ENCODE measurements around the gene FOXJ3.

DNA sequence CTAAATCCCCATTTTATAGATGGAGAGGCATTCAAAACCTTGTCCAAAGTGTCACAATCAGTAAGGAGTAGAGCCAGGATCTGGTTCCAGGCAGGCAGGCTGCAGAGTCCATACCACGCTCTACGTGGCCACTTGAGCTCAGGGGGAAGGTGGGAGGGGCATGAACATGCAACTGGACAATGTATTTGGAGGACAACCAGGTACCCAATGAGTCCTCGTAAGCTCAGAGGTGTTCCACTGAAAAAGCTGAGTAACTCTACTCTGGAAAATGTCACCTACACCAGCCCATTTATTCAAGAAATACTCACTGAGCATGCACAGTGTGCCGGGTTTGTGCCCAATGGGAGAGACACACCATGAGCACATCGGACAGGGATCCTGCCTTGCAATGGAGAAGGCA is 193.1 kb downstream of the FOXJ3 start:
- TF ChIP-seq CEBPB (IDR thresholded peaks at IDR 0.05; ENCODE audit: low read depth): no peak
- no peak for TF ChIP-seq TCF7L2 (IDR thresholded peaks at IDR 0.05; ENCODE audit: borderline replicate concordance, extremely low read depth, insufficient read depth, insufficient read length)
- TF ChIP-seq, protein P1, sequence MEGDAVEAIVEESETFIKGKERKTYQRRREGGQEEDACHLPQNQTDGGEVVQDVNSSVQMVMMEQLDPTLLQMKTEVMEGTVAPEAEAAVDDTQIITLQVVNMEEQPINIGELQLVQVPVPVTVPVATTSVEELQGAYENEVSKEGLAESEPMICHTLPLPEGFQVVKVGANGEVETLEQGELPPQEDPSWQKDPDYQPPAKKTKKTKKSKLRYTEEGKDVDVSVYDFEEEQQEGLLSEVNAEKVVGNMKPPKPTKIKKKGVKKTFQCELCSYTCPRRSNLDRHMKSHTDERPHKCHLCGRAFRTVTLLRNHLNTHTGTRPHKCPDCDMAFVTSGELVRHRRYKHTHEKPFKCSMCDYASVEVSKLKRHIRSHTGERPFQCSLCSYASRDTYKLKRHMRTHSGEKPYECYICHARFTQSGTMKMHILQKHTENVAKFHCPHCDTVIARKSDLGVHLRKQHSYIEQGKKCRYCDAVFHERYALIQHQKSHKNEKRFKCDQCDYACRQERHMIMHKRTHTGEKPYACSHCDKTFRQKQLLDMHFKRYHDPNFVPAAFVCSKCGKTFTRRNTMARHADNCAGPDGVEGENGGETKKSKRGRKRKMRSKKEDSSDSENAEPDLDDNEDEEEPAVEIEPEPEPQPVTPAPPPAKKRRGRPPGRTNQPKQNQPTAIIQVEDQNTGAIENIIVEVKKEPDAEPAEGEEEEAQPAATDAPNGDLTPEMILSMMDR (IDR thresholded peaks at IDR 0.05 in 2 of 3, conservative IDR thresholded peaks at IDR 0.05 in 1 of 3; ENCODE audit: borderline replicate concordance in 1 of 3, insufficient read depth in 1 of 3, low read depth in 2 of 3, low read length in 2 of 3): no peak
- no peak for TF ChIP-seq EZH2 (IDR thresholded peaks at IDR 0.05)
- TF ChIP-seq CBX3 (IDR thresholded peaks at IDR 0.05; ENCODE audit: low read depth): no peak
- no peak for TF ChIP-seq EZH2phosphoT487 (IDR thresholded peaks at IDR 0.05; ENCODE audit: borderline replicate concordance)
- TF ChIP-seq SIN3A (IDR thresholded peaks at IDR 0.05; ENCODE audit: low read depth): no peak
- no peak for TF ChIP-seq POLR2A (IDR thresholded peaks at IDR 0.05; ENCODE audit: borderline replicate concordance, extremely low read depth, insufficient read depth, insufficient read length)
- no peak for TF ChIP-seq RAD21 (IDR thresholded peaks at IDR 0.05; ENCODE audit: low read depth)
- no peak for TF ChIP-seq EGR1 (IDR thresholded peaks at IDR 0.05; ENCODE audit: low read depth)
- TF ChIP-seq POLR2AphosphoS5 (IDR thresholded peaks at IDR 0.05; ENCODE audit: low read depth, low read length): no peak
- no peak for TF ChIP-seq FOSL1 (IDR thresholded peaks at IDR 0.05; ENCODE audit: low read depth)
- TF ChIP-seq, protein P2, sequence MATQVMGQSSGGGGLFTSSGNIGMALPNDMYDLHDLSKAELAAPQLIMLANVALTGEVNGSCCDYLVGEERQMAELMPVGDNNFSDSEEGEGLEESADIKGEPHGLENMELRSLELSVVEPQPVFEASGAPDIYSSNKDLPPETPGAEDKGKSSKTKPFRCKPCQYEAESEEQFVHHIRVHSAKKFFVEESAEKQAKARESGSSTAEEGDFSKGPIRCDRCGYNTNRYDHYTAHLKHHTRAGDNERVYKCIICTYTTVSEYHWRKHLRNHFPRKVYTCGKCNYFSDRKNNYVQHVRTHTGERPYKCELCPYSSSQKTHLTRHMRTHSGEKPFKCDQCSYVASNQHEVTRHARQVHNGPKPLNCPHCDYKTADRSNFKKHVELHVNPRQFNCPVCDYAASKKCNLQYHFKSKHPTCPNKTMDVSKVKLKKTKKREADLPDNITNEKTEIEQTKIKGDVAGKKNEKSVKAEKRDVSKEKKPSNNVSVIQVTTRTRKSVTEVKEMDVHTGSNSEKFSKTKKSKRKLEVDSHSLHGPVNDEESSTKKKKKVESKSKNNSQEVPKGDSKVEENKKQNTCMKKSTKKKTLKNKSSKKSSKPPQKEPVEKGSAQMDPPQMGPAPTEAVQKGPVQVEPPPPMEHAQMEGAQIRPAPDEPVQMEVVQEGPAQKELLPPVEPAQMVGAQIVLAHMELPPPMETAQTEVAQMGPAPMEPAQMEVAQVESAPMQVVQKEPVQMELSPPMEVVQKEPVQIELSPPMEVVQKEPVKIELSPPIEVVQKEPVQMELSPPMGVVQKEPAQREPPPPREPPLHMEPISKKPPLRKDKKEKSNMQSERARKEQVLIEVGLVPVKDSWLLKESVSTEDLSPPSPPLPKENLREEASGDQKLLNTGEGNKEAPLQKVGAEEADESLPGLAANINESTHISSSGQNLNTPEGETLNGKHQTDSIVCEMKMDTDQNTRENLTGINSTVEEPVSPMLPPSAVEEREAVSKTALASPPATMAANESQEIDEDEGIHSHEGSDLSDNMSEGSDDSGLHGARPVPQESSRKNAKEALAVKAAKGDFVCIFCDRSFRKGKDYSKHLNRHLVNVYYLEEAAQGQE (IDR thresholded peaks at IDR 0.05; ENCODE audit: low read depth): no peak
